IPS-18c (cell line): ENCODE measurements around the gene RFX2.

Experiments
- H3K4me3 ChIP-seq: 2 replicates; pipeline ENCODE4 v1.7.0; 2013; ENCODE audit warnings: low read depth, mild to moderate bottlenecking, low read length, moderate library complexity; ENCODE audit not compliant: insufficient read depth
- H3K9me3 ChIP-seq: one replicate; pipeline ENCODE4 v1.6.1; 2013; ENCODE audit warnings: mild to moderate bottlenecking, low read length, moderate library complexity; ENCODE audit not compliant: control insufficient read depth, insufficient read depth

RFX2 gene

DNA sequence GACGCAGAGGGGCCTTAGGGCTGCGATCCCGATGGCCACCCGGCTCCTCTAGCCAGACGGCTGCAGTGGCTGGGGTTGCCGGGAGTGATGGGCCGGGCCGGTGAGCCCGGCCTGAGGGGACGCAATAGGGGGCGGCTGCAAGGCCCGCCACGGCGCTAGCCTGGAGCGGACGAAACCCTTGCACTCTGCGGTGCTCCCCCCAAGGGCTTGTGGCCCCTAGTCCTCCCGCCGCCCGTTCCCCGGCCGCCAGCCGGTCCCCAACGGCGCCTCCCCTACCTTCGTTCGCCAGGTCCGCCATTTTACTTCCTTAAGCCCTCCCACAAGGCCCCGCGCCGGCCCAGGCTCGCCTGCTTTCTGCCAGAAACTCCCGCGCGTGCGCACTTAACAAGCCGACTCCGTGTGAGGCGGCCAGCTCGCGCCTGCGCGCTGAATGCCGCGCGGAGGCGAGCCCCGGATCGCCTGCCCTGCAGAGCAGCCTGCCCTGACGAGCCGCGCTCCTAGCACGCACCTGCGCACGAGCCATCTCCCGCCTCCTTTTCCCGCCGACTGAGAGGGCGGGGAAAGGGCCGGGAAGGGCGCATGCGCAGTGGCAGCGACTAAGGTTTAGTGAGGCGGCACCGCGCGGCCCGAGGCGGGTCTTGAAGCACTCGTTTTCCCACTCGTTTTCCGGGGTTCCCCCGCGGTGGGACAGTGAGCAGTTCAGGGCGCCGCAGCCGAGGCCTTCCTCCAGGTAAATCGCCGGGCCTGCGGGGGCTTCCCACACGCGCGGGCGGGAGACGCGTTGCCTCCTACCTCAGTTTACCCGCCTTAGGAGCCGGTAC lies 132.3 kb downstream of the RFX2 start, which contains the start of gene RANBP3:
RANBP3 (minus strand) TSS at position 356 of the 821 bp plus-strand sequence; CDS start at position 298, 58 bp downstream.
- peak within 1 kb of the TSS; percentile 89 for H3K4me3 ChIP-seq

GRCh38 chr19:5977222-5977784 lies 133.0 kb downstream of the RFX2 start:
- Histone ChIP-seq H3K9me3 (no peaks in the 10 kb centered on the region), H3K4me3 (peak overlapping the region; percentile 89)

More for the DNA sequence above, 132.3 kb downstream of the RFX2 start, which contains the start of gene RANBP3:
- no peaks in the 10 kb centered on the region for H3K9me3 ChIP-seq

DNA sequence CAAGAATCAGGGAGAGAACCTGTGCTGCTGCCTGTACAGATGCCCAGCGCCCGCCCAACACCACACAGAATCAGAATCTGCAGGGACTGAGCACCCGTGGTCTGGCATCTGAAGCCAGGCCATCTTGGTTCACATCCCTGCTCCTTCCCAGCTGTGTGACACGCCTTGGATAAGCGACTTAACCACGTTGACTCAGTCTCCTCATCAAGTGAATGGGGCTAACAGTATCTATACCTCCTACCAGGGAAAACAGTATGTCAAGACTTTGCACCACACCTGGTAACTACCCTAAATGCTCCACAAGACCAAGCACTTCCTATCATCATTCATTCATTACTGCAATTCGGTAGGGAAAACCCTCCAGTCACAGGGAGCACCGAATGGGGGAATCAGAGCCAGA lies 133.5 kb downstream of the RFX2 start:
- H3K4me3 ChIP-seq = peak overlapping the region; percentile 89

GRCh38 chr19:5975388-5975728 lies 134.9 kb downstream of the RFX2 start:
- no peak overlapping the region for H3K4me3 ChIP-seq

More for the DNA sequence above, 133.5 kb downstream of the RFX2 start:
- H3K9me3 ChIP-seq = no peaks in the 10 kb centered on the region

GRCh38 chr19:5974721-5975387 lies 135.4 kb downstream of the RFX2 start:
- Histone ChIP-seq H3K4me3 (no peak overlapping the region), H3K9me3 (no peaks in the 10 kb centered on the region)

More at GRCh38 chr19:5975388-5975728, 134.9 kb downstream of the RFX2 start:
- H3K9me3 ChIP-seq = no peaks in the 10 kb centered on the region

GRCh38 chr19:5973867-5974635 lies 136.2 kb downstream of the RFX2 start:
- Histone ChIP-seq H3K9me3 (no peaks in the 10 kb centered on the region), H3K4me3 (no peak overlapping the region)

GRCh38 chr19:5973376-5973775 lies 136.9 kb downstream of the RFX2 start:
- no peak overlapping the region for H3K4me3 ChIP-seq

GRCh38 chr19:5972355-5972731 lies 138.0 kb downstream of the RFX2 start:
- H3K4me3 ChIP-seq = no peak overlapping the region
- H3K9me3 ChIP-seq = no peaks in the 10 kb centered on the region

More at GRCh38 chr19:5973376-5973775, 136.9 kb downstream of the RFX2 start:
- H3K9me3 ChIP-seq = no peaks in the 10 kb centered on the region

DNA sequence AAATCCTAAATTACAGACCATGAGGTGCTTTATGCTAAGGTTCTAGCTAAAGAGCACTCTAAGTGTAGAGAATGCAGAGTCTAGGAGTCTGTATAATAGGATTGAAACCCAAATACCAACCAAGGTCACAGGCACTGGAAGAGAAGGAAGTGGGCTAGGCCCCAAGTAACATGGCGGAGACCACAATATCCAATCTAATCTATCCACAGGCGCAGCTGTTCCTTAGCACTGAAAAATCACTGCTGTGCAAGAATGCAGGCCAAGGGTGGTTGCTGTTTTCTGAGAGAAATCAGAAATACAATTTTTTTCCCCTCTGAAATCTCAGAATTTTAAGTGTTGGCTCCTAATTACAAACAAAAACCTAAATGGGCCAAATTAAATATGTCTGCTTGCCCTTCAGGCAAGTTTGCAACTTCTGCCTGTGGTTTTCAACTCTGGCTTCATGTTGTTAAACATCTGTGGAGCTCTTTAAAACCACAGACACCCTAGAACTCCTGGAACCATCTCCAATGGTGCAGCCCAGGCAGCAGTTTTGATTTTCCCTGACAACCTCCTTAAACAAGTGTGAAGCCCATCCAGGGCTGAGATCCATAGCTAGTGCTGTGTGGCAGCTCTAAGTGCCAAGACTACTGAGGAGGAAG lies 138.5 kb downstream of the RFX2 start:
- no peaks in the 10 kb centered on the region for H3K9me3 ChIP-seq
- no peak overlapping the region for H3K4me3 ChIP-seq

DNA sequence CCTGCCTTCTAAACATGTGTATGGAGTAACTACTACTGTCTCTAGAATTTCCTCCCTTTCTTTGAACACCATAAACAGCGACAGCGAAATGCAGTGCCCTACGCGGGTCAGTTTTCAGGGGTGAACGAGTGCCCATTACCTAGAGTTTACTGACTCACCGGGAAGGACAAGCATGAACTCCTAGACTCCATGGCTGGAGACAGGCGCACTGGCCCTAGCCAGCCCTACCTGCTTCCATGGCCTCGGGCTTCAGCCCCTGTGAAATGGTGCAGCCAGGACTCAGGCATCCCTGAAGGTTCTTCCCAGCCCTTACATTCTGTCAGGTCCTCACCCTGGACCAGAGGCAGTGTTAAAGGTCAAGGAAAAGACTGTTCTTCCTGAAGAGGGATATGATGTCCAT lies 140.8 kb downstream of the RFX2 start:
- no peaks in the 10 kb centered on the region for H3K9me3 ChIP-seq

GRCh38 chr19:5968431-5969373 lies 141.6 kb downstream of the RFX2 start:
- Histone ChIP-seq H3K4me3 (peak overlapping the region; percentile 5; the same call in 1 of the 2 replicates), H3K9me3 (no peaks in the 10 kb centered on the region)

More for the DNA sequence above, 140.8 kb downstream of the RFX2 start:
- H3K4me3 ChIP-seq = no peak overlapping the region

DNA sequence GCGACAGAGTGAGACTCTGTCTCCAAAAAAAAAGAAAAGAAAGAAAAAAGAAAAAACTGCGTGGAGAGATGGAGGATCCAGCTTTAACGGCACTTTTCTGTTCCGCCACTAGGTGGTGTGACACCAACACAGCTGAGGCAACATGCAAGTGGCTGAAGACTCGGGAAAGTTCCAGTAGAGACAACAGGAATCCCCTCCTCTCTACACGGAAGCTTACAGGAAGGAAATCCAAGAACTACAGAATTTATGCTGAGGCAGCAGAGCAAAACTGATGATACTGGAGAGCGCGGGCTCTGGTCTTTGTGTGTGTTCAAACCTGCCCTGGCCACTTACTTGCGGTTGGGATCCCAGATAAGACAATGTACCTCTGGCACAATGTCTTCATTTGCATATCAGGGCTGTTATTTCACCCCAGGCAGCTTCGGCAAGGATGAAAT lies 142.3 kb downstream of the RFX2 start:
- Histone ChIP-seq H3K4me3 (no peak overlapping the region), H3K9me3 (no peaks in the 10 kb centered on the region)

GRCh38 chr19:5967571-5967970 lies 142.7 kb downstream of the RFX2 start:
- Histone ChIP-seq H3K4me3 (no peak overlapping the region), H3K9me3 (no peaks in the 10 kb centered on the region)

DNA sequence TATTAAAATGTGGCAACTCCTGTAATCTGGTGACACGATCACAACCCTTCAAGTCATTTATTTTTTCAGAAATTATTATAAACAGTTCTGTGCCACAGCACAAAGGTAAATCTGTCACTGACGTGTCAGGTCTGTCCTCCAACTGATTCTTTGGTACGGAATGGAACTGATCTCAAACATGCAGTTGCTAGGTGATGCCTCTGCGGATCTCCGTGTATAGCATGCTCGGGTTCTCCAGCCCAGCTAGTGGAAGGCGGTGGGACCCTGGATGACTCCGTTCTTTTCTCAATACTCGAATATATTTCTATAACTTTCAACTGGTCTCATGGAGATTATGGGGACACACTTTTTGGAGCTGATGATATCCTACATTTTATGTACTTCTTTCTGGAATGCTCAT lies 143.4 kb downstream of the RFX2 start:
- Histone ChIP-seq H3K4me3 (no peak overlapping the region), H3K9me3 (no peaks in the 10 kb centered on the region)

GRCh38 chr19:5966215-5966614 lies 144.1 kb downstream of the RFX2 start:
- no peaks in the 10 kb centered on the region for H3K9me3 ChIP-seq
- H3K4me3 ChIP-seq = no peak overlapping the region
